Measurements from ENCODE around the gene ZSCAN18. TPM values are rescaled to one million over a fixed set of nuclear protein-coding genes. Genes with fewer than 3 reads are reported as not detected.

ZSCAN18 gene
- total RNA-seq, 1 experiment from 2014 or later, result not detected

- ChIA-PET CTCF (no interaction called here), POLR2A (no interaction called here)
- no peak for DNase-seq (ENCODE audit: unreplicated experiment)
- no peak overlapping the region for H3K4me3 Mint-ChIP-seq (ENCODE audit: unreplicated experiment)
- TF ChIP-seq CTCF (IDR thresholded peaks at IDR 0.05; ENCODE audit: unreplicated experiment), result no peak
- H3K36me3 Mint-ChIP-seq (ENCODE audit: insufficient read depth, unreplicated experiment), result no peaks in the 10 kb centered on the region
- no peak overlapping the region for H3K27ac Mint-ChIP-seq (ENCODE audit: low read depth, unreplicated experiment)
- peaks cover 18% of the 10 kb centered on the region for H3K9me3 Mint-ChIP-seq (ENCODE audit: unreplicated experiment)
- BruUV-seq (replicated peaks), result no TSS peak
- H3K27me3 Mint-ChIP-seq (ENCODE audit: insufficient read depth, unreplicated experiment), result no peaks in the 10 kb centered on the region
- intact Hi-C loops (cut with micrococcal nuclease), result no loop called here
- no peaks in the 10 kb centered on the region for H3K4me1 Mint-ChIP-seq (ENCODE audit: insufficient read depth, unreplicated experiment)
Measured at GRCh38 chr19:58054901-58055874, 42.8 kb downstream of the ZSCAN18 start.

- BruUV-seq (replicated peaks), result no TSS peak
- no peaks in the 10 kb centered on the region for H3K27me3 Mint-ChIP-seq (ENCODE audit: insufficient read depth, unreplicated experiment)
- no peak overlapping the region for H3K4me3 Mint-ChIP-seq (ENCODE audit: unreplicated experiment)
- no peak for DNase-seq (ENCODE audit: unreplicated experiment)
- H3K4me1 Mint-ChIP-seq (ENCODE audit: insufficient read depth, unreplicated experiment), result no peaks in the 10 kb centered on the region
- POLR2A ChIA-PET, result interaction anchor here (0.7 kb wide), 1 partner anchor 38 kb away, joined by 3 read pairs; no protein-coding TSS in a partner anchor
- H3K36me3 Mint-ChIP-seq (ENCODE audit: insufficient read depth, unreplicated experiment), result no peaks in the 10 kb centered on the region
- H3K9me3 Mint-ChIP-seq (ENCODE audit: unreplicated experiment), result peaks cover 27% of the 10 kb centered on the region
- CTCF ChIA-PET, result interaction anchor here (0.7 kb wide), 1 partner anchor 1019 kb away, joined by 3 read pairs; no protein-coding TSS in a partner anchor
- TF ChIP-seq CTCF (IDR thresholded peaks at IDR 0.05; ENCODE audit: unreplicated experiment), result no peak
- H3K27ac Mint-ChIP-seq (ENCODE audit: low read depth, unreplicated experiment), result no peak overlapping the region
- intact Hi-C loops (cut with micrococcal nuclease), result no loop called here
Measured at GRCh38 chr19:58053480-58054156, 44.4 kb downstream of the ZSCAN18 start.

- DNase-seq (ENCODE audit: unreplicated experiment), result no peak
- H3K36me3 Mint-ChIP-seq (ENCODE audit: insufficient read depth, unreplicated experiment), result no peaks in the 10 kb centered on the region
- intact Hi-C loops (cut with micrococcal nuclease), result no loop called here
- H3K4me1 Mint-ChIP-seq (ENCODE audit: insufficient read depth, unreplicated experiment), result no peaks in the 10 kb centered on the region
- POLR2A ChIA-PET, result no interaction called here
- H3K27me3 Mint-ChIP-seq (ENCODE audit: insufficient read depth, unreplicated experiment), result no peaks in the 10 kb centered on the region
- peaks cover 23% of the 10 kb centered on the region for H3K9me3 Mint-ChIP-seq (ENCODE audit: unreplicated experiment)
- no peak for TF ChIP-seq CTCF (IDR thresholded peaks at IDR 0.05; ENCODE audit: unreplicated experiment)
- CTCF ChIA-PET, result interaction anchor here (0.6 kb wide), 1 partner anchor 1215 kb away, joined by 3 read pairs; no protein-coding TSS in a partner anchor
- no peak overlapping the region for H3K4me3 Mint-ChIP-seq (ENCODE audit: unreplicated experiment)
- H3K27ac Mint-ChIP-seq (ENCODE audit: low read depth, unreplicated experiment), result no peak overlapping the region
- BruUV-seq (replicated peaks), result no TSS peak
Measured at GRCh38 chr19:58052256-58052655, 45.8 kb downstream of the ZSCAN18 start.

GRCh38 chr19:58047672-58048071 is 50.4 kb downstream of the ZSCAN18 start:
- H3K27ac Mint-ChIP-seq (ENCODE audit: low read depth, unreplicated experiment), result no peak overlapping the region
- TF ChIP-seq CTCF (IDR thresholded peaks at IDR 0.05; ENCODE audit: unreplicated experiment), result no peak
- H3K9me3 Mint-ChIP-seq (ENCODE audit: unreplicated experiment), result peaks cover 31% of the 10 kb centered on the region
- intact Hi-C loops (cut with micrococcal nuclease), result no loop called here
- BruUV-seq (replicated peaks), result no TSS peak
- no peak for DNase-seq (ENCODE audit: unreplicated experiment)
- H3K36me3 Mint-ChIP-seq (ENCODE audit: insufficient read depth, unreplicated experiment), result no peaks in the 10 kb centered on the region
- H3K4me1 Mint-ChIP-seq (ENCODE audit: insufficient read depth, unreplicated experiment), result no peaks in the 10 kb centered on the region
- ChIA-PET CTCF (no interaction called here), POLR2A (no interaction called here)
- no peaks in the 10 kb centered on the region for H3K27me3 Mint-ChIP-seq (ENCODE audit: insufficient read depth, unreplicated experiment)
- H3K4me3 Mint-ChIP-seq (ENCODE audit: unreplicated experiment), result no peak overlapping the region
